Measurements from ENCODE around the gene MTRF1L.

DNA sequence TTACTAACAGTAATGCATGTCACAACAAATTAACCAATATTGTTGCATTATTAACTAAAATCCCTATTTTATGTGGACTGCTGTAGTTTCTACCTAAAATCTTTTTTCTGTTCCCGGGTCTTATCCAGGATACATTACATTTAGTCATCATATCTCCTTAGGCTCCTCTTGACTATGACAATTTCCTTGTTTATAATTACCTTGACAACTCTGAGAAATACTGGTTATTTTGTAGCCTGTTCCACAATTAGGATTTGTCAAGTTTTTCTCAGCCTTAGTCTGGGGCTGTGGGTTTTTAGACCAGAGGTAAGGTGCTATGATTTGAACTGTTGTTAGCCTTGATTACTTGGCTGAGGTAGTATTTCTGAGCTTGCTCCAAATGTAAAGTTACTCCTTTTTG is 23.4 kb downstream of the MTRF1L start:
- TF ChIP-seq ZNF274 (IDR thresholded peaks at IDR 0.05; ENCODE audit: low read depth, low read length) (no peak), YY1 (IDR thresholded peaks at IDR 0.05; ENCODE audit: insufficient read depth, insufficient read length) (no peak), SUZ12 (IDR thresholded peaks at IDR 0.05; ENCODE audit: extremely low read depth, insufficient read depth, insufficient read length) (no peak)

Data from NT2/D1 (cell line).